Measurements from ENCODE around the gene BANF2. TPM values are rescaled to one million over a fixed set of nuclear protein-coding genes. Genes with fewer than 3 reads are reported as not detected.

Gene BANF2
- total RNA-seq, 2 experiments from 2014 or later: not detected

- ATAC-seq: no peak
- Mint-ChIP-seq H3K36me3 (ENCODE audit: low read depth) (no peaks in the 10 kb centered on the region), H3K9me3 (ENCODE audit: insufficient read depth) (no peaks in the 10 kb centered on the region), H3K27ac (no peak overlapping the region), H3K27me3 (ENCODE audit: low read depth) (peaks cover 13% of the 10 kb centered on the region), H3K4me1 (ENCODE audit: low read depth) (no peaks in the 10 kb centered on the region), H3K4me3 (no peak overlapping the region)
- ChIA-PET POLR2A (no interaction called here), CTCF (interaction anchor here (0.7 kb wide), 1 partner anchor 342 kb away, joined by 3 read pairs; no protein-coding TSS in a partner anchor)
- DNase-seq: no peak
Observed at GRCh38 chr20:17749978-17750721, 50.4 kb downstream of the BANF2 start.

DNA sequence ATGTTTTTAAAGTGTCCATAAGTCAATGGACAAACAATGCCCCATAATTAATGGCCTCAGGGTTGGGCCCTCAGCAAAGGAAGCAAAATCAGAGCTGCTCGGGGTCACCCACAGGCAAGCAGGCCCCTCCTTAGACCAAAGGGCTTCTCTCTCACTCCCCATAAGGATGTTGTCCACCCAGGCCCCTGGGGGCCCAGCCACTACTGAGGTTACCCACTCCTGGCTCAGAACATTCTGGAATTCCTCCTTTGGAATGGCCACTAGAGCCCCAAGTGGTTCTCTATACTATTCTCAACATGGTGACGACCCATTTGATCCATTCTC is 50.9 kb downstream of the BANF2 start:
- Mint-ChIP-seq H3K27ac (no peak overlapping the region), H3K9me3 (ENCODE audit: insufficient read depth) (no peaks in the 10 kb centered on the region), H3K27me3 (ENCODE audit: low read depth) (peaks cover 13% of the 10 kb centered on the region), H3K4me3 (no peak overlapping the region), H3K4me1 (ENCODE audit: low read depth) (no peaks in the 10 kb centered on the region), H3K36me3 (ENCODE audit: low read depth) (no peaks in the 10 kb centered on the region)
- CTCF ChIA-PET: no interaction called here
- no peak for ATAC-seq
- no peak for DNase-seq
- POLR2A ChIA-PET: no interaction called here

GRCh38 chr20:17751640-17752039 is 51.9 kb downstream of the BANF2 start:
- Mint-ChIP-seq H3K4me1 (ENCODE audit: low read depth) (no peaks in the 10 kb centered on the region), H3K9me3 (ENCODE audit: insufficient read depth) (no peaks in the 10 kb centered on the region), H3K36me3 (ENCODE audit: low read depth) (no peaks in the 10 kb centered on the region), H3K4me3 (no peak overlapping the region), H3K27ac (no peak overlapping the region), H3K27me3 (ENCODE audit: low read depth) (peaks cover 15% of the 10 kb centered on the region)
- no peak for DNase-seq
- POLR2A ChIA-PET: no interaction called here
- ATAC-seq: no peak
- CTCF ChIA-PET: no interaction called here

GRCh38 chr20:17752459-17752858 is 52.7 kb downstream of the BANF2 start:
- ChIA-PET CTCF (no interaction called here), POLR2A (no interaction called here)
- H3K27me3 Mint-ChIP-seq (ENCODE audit: low read depth): peaks cover 15% of the 10 kb centered on the region
- H3K4me3 Mint-ChIP-seq: no peak overlapping the region
- H3K4me1 Mint-ChIP-seq (ENCODE audit: low read depth): no peaks in the 10 kb centered on the region
- DNase-seq: no peak
- H3K27ac Mint-ChIP-seq: no peak overlapping the region
- ATAC-seq: no peak
- no peaks in the 10 kb centered on the region for H3K36me3 Mint-ChIP-seq (ENCODE audit: low read depth)
- H3K9me3 Mint-ChIP-seq (ENCODE audit: insufficient read depth): no peaks in the 10 kb centered on the region

DNA sequence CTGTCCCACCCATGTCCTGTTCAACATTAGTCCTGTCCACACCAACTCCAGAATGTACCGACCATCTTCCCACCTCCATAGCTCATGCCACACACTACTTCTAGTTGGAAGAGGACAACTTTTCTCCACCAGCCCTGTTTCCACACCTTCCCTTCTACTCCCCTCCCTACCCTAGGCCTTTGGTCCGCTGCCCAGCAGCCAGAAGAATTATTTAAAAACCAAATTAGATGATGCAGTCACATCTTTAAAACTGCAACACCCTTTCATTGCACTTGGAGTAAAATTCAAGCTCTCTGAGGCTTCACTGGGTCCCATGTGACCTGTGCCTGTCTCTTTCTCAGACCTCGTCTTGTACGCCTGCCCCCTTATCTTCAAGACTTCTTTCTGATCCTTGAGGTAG is 53.8 kb downstream of the BANF2 start:
- CTCF ChIA-PET: no interaction called here
- POLR2A ChIA-PET: no interaction called here
- Mint-ChIP-seq H3K9me3 (ENCODE audit: insufficient read depth) (no peaks in the 10 kb centered on the region), H3K4me3 (no peak overlapping the region), H3K27me3 (ENCODE audit: low read depth) (peaks cover 17% of the 10 kb centered on the region), H3K36me3 (ENCODE audit: low read depth) (no peaks in the 10 kb centered on the region), H3K27ac (no peak overlapping the region), H3K4me1 (ENCODE audit: low read depth) (no peaks in the 10 kb centered on the region)
- ATAC-seq: no peak
- no peak for DNase-seq

DNA sequence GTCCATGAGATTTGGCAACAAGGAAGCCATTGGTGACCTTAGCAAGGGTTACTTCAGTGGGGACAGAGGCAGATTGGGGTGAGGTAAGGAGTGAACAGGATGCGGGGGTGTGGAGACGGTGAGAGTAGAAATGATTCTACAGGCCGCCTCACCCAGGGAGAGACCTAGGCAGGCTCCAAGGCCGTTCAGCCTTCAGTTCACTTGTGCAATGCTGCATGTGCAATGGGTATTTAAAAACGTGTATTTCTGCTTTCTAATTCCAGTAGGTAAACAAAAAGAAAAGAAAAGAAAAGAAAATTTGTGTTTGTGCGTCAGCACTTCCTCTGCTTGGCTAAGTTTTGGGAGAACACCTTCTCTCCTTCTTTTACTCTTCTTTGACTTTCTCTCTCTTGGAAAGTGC is 56.8 kb downstream of the BANF2 start:
- Mint-ChIP-seq H3K27ac (no peak overlapping the region), H3K27me3 (ENCODE audit: low read depth) (peaks cover 17% of the 10 kb centered on the region), H3K9me3 (ENCODE audit: insufficient read depth) (no peaks in the 10 kb centered on the region), H3K36me3 (ENCODE audit: low read depth) (no peaks in the 10 kb centered on the region), H3K4me1 (ENCODE audit: low read depth) (no peaks in the 10 kb centered on the region), H3K4me3 (no peak overlapping the region)
- no peak for ATAC-seq
- POLR2A ChIA-PET: no interaction called here
- CTCF ChIA-PET: no interaction called here
- no peak for DNase-seq

- ATAC-seq: no peak
- no peaks in the 10 kb centered on the region for H3K9me3 Mint-ChIP-seq (ENCODE audit: insufficient read depth)
- H3K27ac Mint-ChIP-seq: no peak overlapping the region
- POLR2A ChIA-PET: no interaction called here
- H3K4me1 Mint-ChIP-seq (ENCODE audit: low read depth): no peaks in the 10 kb centered on the region
- CTCF ChIA-PET: no interaction called here
- no peak for DNase-seq
- H3K27me3 Mint-ChIP-seq (ENCODE audit: low read depth): peaks cover 14% of the 10 kb centered on the region
- H3K36me3 Mint-ChIP-seq (ENCODE audit: low read depth): no peaks in the 10 kb centered on the region
- no peak overlapping the region for H3K4me3 Mint-ChIP-seq
Observed at GRCh38 chr20:17757496-17757895, 57.7 kb downstream of the BANF2 start.

GRCh38 chr20:17758010-17758409 is 58.2 kb downstream of the BANF2 start:
- Mint-ChIP-seq H3K36me3 (ENCODE audit: low read depth) (no peaks in the 10 kb centered on the region), H3K4me3 (no peak overlapping the region), H3K27me3 (ENCODE audit: low read depth) (peaks cover 11% of the 10 kb centered on the region), H3K4me1 (ENCODE audit: low read depth) (no peaks in the 10 kb centered on the region), H3K27ac (no peak overlapping the region), H3K9me3 (ENCODE audit: insufficient read depth) (no peaks in the 10 kb centered on the region)
- ChIA-PET CTCF (no interaction called here), POLR2A (no interaction called here)
- ATAC-seq: no peak
- no peak for DNase-seq

- peaks cover 6% of the 10 kb centered on the region for H3K27me3 Mint-ChIP-seq (ENCODE audit: low read depth)
- no peak overlapping the region for H3K4me3 Mint-ChIP-seq
- no peaks in the 10 kb centered on the region for H3K4me1 Mint-ChIP-seq (ENCODE audit: low read depth)
- ATAC-seq: no peak
- H3K9me3 Mint-ChIP-seq (ENCODE audit: insufficient read depth): no peaks in the 10 kb centered on the region
- ChIA-PET POLR2A (no interaction called here), CTCF (no interaction called here)
- H3K36me3 Mint-ChIP-seq (ENCODE audit: low read depth): no peaks in the 10 kb centered on the region
- no peak for DNase-seq
- H3K27ac Mint-ChIP-seq: no peak overlapping the region
Observed at GRCh38 chr20:17758512-17758911, 58.7 kb downstream of the BANF2 start.

- CTCF ChIA-PET: no interaction called here
- Mint-ChIP-seq H3K4me3 (no peak overlapping the region), H3K4me1 (ENCODE audit: low read depth) (no peaks in the 10 kb centered on the region), H3K27me3 (ENCODE audit: low read depth) (peaks cover 6% of the 10 kb centered on the region), H3K9me3 (ENCODE audit: insufficient read depth) (no peaks in the 10 kb centered on the region), H3K27ac (no peak overlapping the region), H3K36me3 (ENCODE audit: low read depth) (no peaks in the 10 kb centered on the region)
- ATAC-seq (no peak), DNase-seq (no peak)
- POLR2A ChIA-PET: no interaction called here
Observed at GRCh38 chr20:17759449-17759848, 59.7 kb downstream of the BANF2 start.

DNA sequence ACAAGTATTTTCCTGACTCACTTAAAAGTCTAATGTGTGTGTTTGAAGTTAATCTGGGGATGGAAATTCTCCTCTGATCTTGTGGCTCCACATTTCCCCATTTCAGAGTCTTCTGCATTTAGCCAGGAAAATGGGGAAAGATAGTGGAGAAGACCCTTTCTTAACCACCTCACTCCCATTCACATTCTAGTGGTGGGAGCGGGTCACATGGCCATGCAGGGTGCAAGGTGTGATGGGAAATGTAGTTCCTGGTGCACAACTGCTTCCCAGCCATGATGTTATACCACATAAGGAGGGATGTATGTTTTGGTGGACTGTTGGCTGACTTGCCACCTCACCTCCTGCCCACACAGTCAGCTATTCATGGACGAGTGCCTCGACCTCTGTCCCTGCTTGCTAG is 61.8 kb downstream of the BANF2 start:
- ChIA-PET POLR2A (no interaction called here), CTCF (no interaction called here)
- no peaks in the 10 kb centered on the region for H3K36me3 Mint-ChIP-seq (ENCODE audit: low read depth)
- H3K4me1 Mint-ChIP-seq (ENCODE audit: low read depth): no peaks in the 10 kb centered on the region
- H3K9me3 Mint-ChIP-seq (ENCODE audit: insufficient read depth): no peaks in the 10 kb centered on the region
- H3K4me3 Mint-ChIP-seq: no peak overlapping the region
- ATAC-seq (no peak), DNase-seq (no peak)
- H3K27ac Mint-ChIP-seq: no peak overlapping the region
- H3K27me3 Mint-ChIP-seq (ENCODE audit: low read depth): peaks cover 4% of the 10 kb centered on the region

GRCh38 chr20:17762243-17762872 is 62.6 kb downstream of the BANF2 start:
- POLR2A ChIA-PET: no interaction called here
- no peak for ATAC-seq
- no peak for DNase-seq
- no peaks in the 10 kb centered on the region for H3K36me3 Mint-ChIP-seq (ENCODE audit: low read depth)
- no peaks in the 10 kb centered on the region for H3K4me1 Mint-ChIP-seq (ENCODE audit: low read depth)
- no peak overlapping the region for H3K27ac Mint-ChIP-seq
- no peaks in the 10 kb centered on the region for H3K9me3 Mint-ChIP-seq (ENCODE audit: insufficient read depth)
- H3K4me3 Mint-ChIP-seq: no peak overlapping the region
- CTCF ChIA-PET: no interaction called here
- peaks cover 4% of the 10 kb centered on the region for H3K27me3 Mint-ChIP-seq (ENCODE audit: low read depth)
